GM12878 (cell line): Measurements from ENCODE around the gene ITGB5. TPM values are rescaled to one million over a fixed set of nuclear protein-coding genes. Genes with fewer than 3 reads are reported as not detected.

Experiments used
- ATAC-seq: fragments of 200-7000 bp; cut with Tn5 transposase; 3 replicates; pipeline ENCODE4 v1.9.1; 2020; ENCODE audit warnings: mild to moderate bottlenecking, moderate library complexity
- BruUV-seq: library from RNA; stranded (reverse); fragments of 400-500 nt; replicated peaks from 2 replicates; lab custom pipeline; 2021; lab: Mats Ljungman, UMichigan
- CTCF ChIA-PET: fragments of 300-600 bp; sonication (Branson Sonifier 250); formaldehyde crosslinking; extraction: SDS; loops from one replicate; lab custom pipeline; 2021; ENCODE audit warnings: inconsistent platforms; lab: Yijun Ruan, JAX
- POLR2A ChIA-PET: fragments of 350-600 bp; formaldehyde crosslinking; extraction: SDS; loops from one replicate; lab custom pipeline; 2021; ENCODE audit warnings: inconsistent platforms; lab: Charles Lee
- RAD21 ChIA-PET: fragments of 300-600 bp; sonication (Branson Sonifier 250); formaldehyde crosslinking; loops from one replicate; lab custom pipeline; 2023; ENCODE audit warnings: antibody characterized with exemption; ENCODE audit not compliant: unreplicated experiment; lab: Charles Lee
- SMC1A ChIA-PET: fragments of 300-600 bp; sonication (Branson Sonifier 250); formaldehyde crosslinking; loops from one replicate; lab custom pipeline; 2023; ENCODE audit not compliant: unreplicated experiment, uncharacterized antibody; lab: Charles Lee
- DNase-seq: peaks from one replicate; pipeline ENCODE4 v3.0.0-alpha.2; 2011; ENCODE audit warnings: low read depth, low spot score
- FAIRE-seq: peaks from 3 replicates; lab custom pipeline; 2011; peaks lifted over from hg19 to GRCh38; lab: Jason Lieb, UNC
- H2AFZ ChIP-seq: 2 replicates; pipeline ENCODE4 v1.6.0; 2011; ENCODE audit warnings: low read depth, low read length, control low read depth; ENCODE audit not compliant: control insufficient read depth
- H3K27ac ChIP-seq: 2 replicates; pipeline ENCODE4 v1.5.1; 2011; ENCODE audit warnings: control low read depth; ENCODE audit not compliant: control insufficient read depth, insufficient read depth
- H3K27me3 ChIP-seq, 2 experiments: replicated peaks in 1 of 2; 2 replicates each; pipeline versions ENCODE4 v1.6.0 to v1.6.1; 2011; ENCODE audit warnings: low read length in 1 of 2; ENCODE audit not compliant: control insufficient read depth in 2 of 2, insufficient read depth in 2 of 2
- H3K36me3 ChIP-seq, 2 experiments: 2 replicates each; pipeline ENCODE4 v1.5.1; 2011; ENCODE audit warnings: low read length in 1 of 2; ENCODE audit not compliant: control insufficient read depth in 2 of 2, insufficient read depth in 2 of 2
- H3K4me1 ChIP-seq: 2 replicates; pipeline ENCODE4 v1.6.1; 2011; ENCODE audit warnings: mild to moderate bottlenecking, low read length, moderate library complexity, mixed read lengths; ENCODE audit not compliant: control insufficient read depth, insufficient read depth
- H3K4me2 ChIP-seq: 2 replicates; pipeline ENCODE4 v1.6.0; 2011; ENCODE audit warnings: control low read depth; ENCODE audit not compliant: control insufficient read depth, insufficient read depth
- H3K4me3 ChIP-seq: fragments of 200-600 bp; sonication (generic); 2 replicates; pipeline ENCODE4 v1.5.1; 2016
- H3K79me2 ChIP-seq: 2 replicates; pipeline ENCODE4 v1.6.0; 2011; ENCODE audit warnings: low read length; ENCODE audit not compliant: control insufficient read depth, insufficient read depth
- H3K9ac ChIP-seq: 2 replicates; pipeline ENCODE4 v1.8.0; 2011; ENCODE audit warnings: low read length, control low read depth, mixed read lengths; ENCODE audit not compliant: control insufficient read depth, insufficient read depth
- H3K9me3 ChIP-seq: replicated peaks from 3 replicates; pipeline ENCODE4 v1.5.1; 2011; ENCODE audit warnings: mild to moderate bottlenecking, low read length; ENCODE audit not compliant: control insufficient read depth, insufficient read depth
- H4K20me1 ChIP-seq: 2 replicates; pipeline ENCODE4 v1.6.0; 2011; ENCODE audit not compliant: control insufficient read depth, insufficient read depth
- ATF2 ChIP-seq: IDR thresholded peaks from 2 replicates; pipeline ENCODE4 v1.6.1; 2012; ENCODE audit warnings: low read length, inconsistent platforms
- ATF7 ChIP-seq: fragments of 450-650 bp; IDR thresholded peaks from 2 replicates; pipeline ENCODE4 v1.6.1; 2016; ENCODE audit warnings: low read depth, mild to moderate bottlenecking
- CEBPB ChIP-seq, 2 experiments: fragments of 150-350 bp in 1 of 2; IDR thresholded peaks; 2 replicates each; pipeline ENCODE4 v1.6.1; 2012 to 2014; ENCODE audit warnings: low read depth in 2 of 2, low read length in 2 of 2, borderline replicate concordance in 1 of 2, inconsistent platforms in 1 of 2
- CHD1 ChIP-seq: IDR thresholded peaks from 2 replicates; pipeline ENCODE4 v1.6.1; 2012; ENCODE audit warnings: low read depth, low read length, improper control_type of control experiment
- E2F8 ChIP-seq: fragments of 450-650 bp; IDR thresholded peaks from 2 replicates; pipeline ENCODE4 v1.6.1; 2018; ENCODE audit warnings: mild to moderate bottlenecking, low read depth, moderate library complexity; ENCODE audit not compliant: partially characterized antibody
- EP300 ChIP-seq, 2 experiments: fragments of 150-350 bp in 1 of 2; IDR thresholded peaks; 2 replicates each; pipeline ENCODE4 v1.6.1; 2011 to 2012; ENCODE audit warnings: low read depth in 2 of 2, low read length in 2 of 2, borderline replicate concordance in 1 of 2, improper control_type of control experiment in 1 of 2, inconsistent platforms in 1 of 2; ENCODE audit not compliant: control insufficient read depth in 1 of 2
- ETV6 ChIP-seq, 2 experiments: fragments of 450-650 bp in 1 of 2; IDR thresholded peaks in 1 of 2; conservative IDR thresholded peaks in 1 of 2; 2 replicates each; pipeline ENCODE4 v1.6.1; 2014; ENCODE audit warnings: antibody characterized with exemption in 1 of 2, borderline replicate concordance in 1 of 2, low read depth in 1 of 2, mild to moderate bottlenecking in 1 of 2, moderate library complexity in 1 of 2
- NR2F1 ChIP-seq: fragments of 450-650 bp; conservative IDR thresholded peaks from 2 replicates; pipeline ENCODE4 v1.6.1; 2017; ENCODE audit warnings: mild to moderate bottlenecking
- PAX8 ChIP-seq: fragments of 450-650 bp; IDR thresholded peaks from 2 replicates; pipeline ENCODE4 v1.6.1; 2017; ENCODE audit warnings: mild to moderate bottlenecking, moderate library complexity
- RAD21 ChIP-seq: IDR thresholded peaks from 2 replicates; pipeline ENCODE4 v1.6.1; 2011; ENCODE audit warnings: mild to moderate bottlenecking, low read depth, low read length, moderate library complexity; ENCODE audit not compliant: insufficient read depth
- TCF3 ChIP-seq: IDR thresholded peaks from 2 replicates; pipeline ENCODE4 v1.6.1; 2012; ENCODE audit warnings: low read depth, mild to moderate bottlenecking, low read length, borderline replicate concordance; ENCODE audit not compliant: insufficient read depth
- USF1 ChIP-seq: IDR thresholded peaks from 2 replicates; pipeline ENCODE4 v1.6.1; 2011; ENCODE audit warnings: borderline replicate concordance, low read depth, mild to moderate bottlenecking, moderate library complexity, mixed read lengths, low read length; ENCODE audit not compliant: insufficient read depth; ENCODE audit errors: extremely low read length
- WRNIP1 ChIP-seq: IDR thresholded peaks from 2 replicates; pipeline ENCODE4 v1.6.1; 2011; ENCODE audit warnings: low read depth, low read length, improper control_type of control experiment, borderline replicate concordance
- ZNF24 ChIP-seq: fragments of 450-650 bp; IDR thresholded peaks from 2 replicates; pipeline ENCODE4 v1.6.1; 2017; ENCODE audit warnings: antibody characterized with exemption, mild to moderate bottlenecking
- ZNF274 ChIP-seq: IDR thresholded peaks from one replicate; pipeline ENCODE4 v1.8.0; 2011; ENCODE audit not compliant: insufficient read length, insufficient read depth
- WGBS: methylation state at CpG from one replicate; pipeline ENCODE4 v1.1.6; 2016; ENCODE audit warnings: low lambda C conversion rate; ENCODE audit not compliant: insufficient replicate concordance, insufficient coverage; ENCODE audit errors: missing lambda C conversion rate; 5-methylcytosine and 5-hydroxymethylcytosine counted together
- in situ Hi-C: fragments of 300-500 bp; cut with MboI; formaldehyde crosslinking; loops from 9 replicates; pipeline ENCODE4 v1.14.3; 2018; ENCODE audit warnings: mixed read lengths
- intact Hi-C: fragments of 100-400 bp; cut with micrococcal nuclease; formaldehyde crosslinking; loops from one replicate; pipeline ENCODE4 v1.14.2; 2022; ENCODE audit not compliant: unreplicated experiment
- polyA plus RNA-seq, 11 experiments: library from polyadenylated mRNA; depleted of rRNA in 4 of 11; unstranded in 6 of 11; stranded (reverse) in 5 of 11; fragments of >200 nt; fragmentation: Nextera tagmentation in 4 of 11; fragmentation: Illumina TruSeq in 1 of 11; extraction: Ambion mirVana in 4 of 11; extraction: Trizol in 1 of 11; gene quantifications; 1 replicate in 1 of 11; 2 replicates in 10 of 11; pipeline versions ENCODE4 v1.2.1 to v1.2.3, GENCODE V29; 2011 to 2016; ENCODE audit warnings: inconsistent platforms in 2 of 11, missing spikeins in 2 of 11, low read depth in 1 of 11
- total RNA-seq, 4 experiments: library from RNA; depleted of rRNA in 3 of 4; stranded (reverse); fragments of >200 nt in 3 of 4; fragmentation: Illumina TruSeq in 1 of 4; extraction: Trizol in 1 of 4; gene quantifications; 2 replicates each; pipeline versions ENCODE4 v1.2.1 to v1.2.3, GENCODE V29; 2013 to 2021

ITGB5 gene
- total and polyA plus RNA-seq, 10 of the 15 experiments (the other 5 are each of a cell fraction or from before 2014, with no cell fraction given) = 0.05 to 10.0 (median 0.83) TPM; not detected in 2

GRCh38 chr3:124919756-124920155 lies 32.6 kb upstream of the ITGB5 start (continued):
- TF ChIP-seq WRNIP1 = no peak

- in situ Hi-C loops (no loop called here), intact Hi-C loops (no loop called here)
- Histone ChIP-seq H3K79me2 (no peaks in the 10 kb centered on the region), H3K4me1 (no peaks in the 10 kb centered on the region), H3K9ac (no peak overlapping the region), H3K9me3 (no peaks in the 10 kb centered on the region), H3K36me3 (no peaks in the 10 kb centered on the region), H3K4me3 (no peak overlapping the region), H4K20me1 (no peaks in the 10 kb centered on the region), H3K27ac (no peak overlapping the region), H3K4me2 (no peak overlapping the region), H2AFZ (no peak overlapping the region), H3K27me3 (peaks cover 0 to 2% of the 10 kb centered on the region in 2 experiments; a peak in 1 of 4 replicates)
- BruUV-seq = no TSS peak
- DNase-seq (no peak), FAIRE-seq (no peak), ATAC-seq (no peak)
- 98% methylated on average over 2 of the region's 2 CpGs for WGBS
- POLR2A ChIA-PET = interaction anchor here (1.5 kb wide), 1 partner anchor 12 kb away, joined by 4 read pairs; no protein-coding TSS in a partner anchor
- RAD21 ChIA-PET = interaction anchor here (0.6 kb wide), 1 partner anchor 72 kb away, joined by 3 read pairs; no protein-coding TSS in a partner anchor
- SMC1A ChIA-PET = interaction anchor here (0.7 to 1.7 kb wide), 6 partner anchors 9 to 572 kb away, joined by 3 to 4 read pairs (median 3); no protein-coding TSS in a partner anchor
- CTCF ChIA-PET = interaction anchor here (0.6 to 3.6 kb wide), 4 partner anchors 9 to 506 kb away, joined by 3 to 16 read pairs (median 5); no protein-coding TSS in a partner anchor
- TF ChIP-seq ETV6 (conservative IDR thresholded peaks at IDR 0.05 in 1 of 2, IDR thresholded peaks at IDR 0.05 in 1 of 2; ENCODE audit: borderline replicate concordance in 1 of 2, low read depth in 1 of 2) = no peak
- no peak for TF ChIP-seq PAX8
- TF ChIP-seq CHD1 = no peak
- TF ChIP-seq E2F8 = no peak
- no peak for TF ChIP-seq ZNF274
- no peak for TF ChIP-seq NR2F1
- TF ChIP-seq TCF3 = no peak
- no peak for TF ChIP-seq USF1
- TF ChIP-seq ATF7 = no peak
- no peak for TF ChIP-seq ZNF24
- TF ChIP-seq ATF2 = no peak
- TF ChIP-seq EP300 (IDR thresholded peaks at IDR 0.05; ENCODE audit: borderline replicate concordance in 1 of 2, control insufficient read depth in 1 of 2, low read depth in 2 of 2, low read length in 2 of 2) = no peak
- TF ChIP-seq CEBPB (IDR thresholded peaks at IDR 0.05; ENCODE audit: borderline replicate concordance in 1 of 2, low read depth in 2 of 2, low read length in 2 of 2) = no peak
- TF ChIP-seq RAD21 = no peak
Measured at GRCh38 chr3:124918524-124918923, 31.4 kb upstream of the ITGB5 start.
